Hematopoietic multipotent progenitor cell treated with erythropoietin and hydrocortisone succinate and interleukin-3 and kit ligand, for 15 days (in vitro differentiated cells): ENCODE measurements around the gene CHMP1A.

Experiments
- DNase-seq: peaks from one replicate; pipeline ENCODE4 v3.0.0-alpha.2; 2015; ENCODE audit warnings: low spot score

Gene CHMP1A

DNA sequence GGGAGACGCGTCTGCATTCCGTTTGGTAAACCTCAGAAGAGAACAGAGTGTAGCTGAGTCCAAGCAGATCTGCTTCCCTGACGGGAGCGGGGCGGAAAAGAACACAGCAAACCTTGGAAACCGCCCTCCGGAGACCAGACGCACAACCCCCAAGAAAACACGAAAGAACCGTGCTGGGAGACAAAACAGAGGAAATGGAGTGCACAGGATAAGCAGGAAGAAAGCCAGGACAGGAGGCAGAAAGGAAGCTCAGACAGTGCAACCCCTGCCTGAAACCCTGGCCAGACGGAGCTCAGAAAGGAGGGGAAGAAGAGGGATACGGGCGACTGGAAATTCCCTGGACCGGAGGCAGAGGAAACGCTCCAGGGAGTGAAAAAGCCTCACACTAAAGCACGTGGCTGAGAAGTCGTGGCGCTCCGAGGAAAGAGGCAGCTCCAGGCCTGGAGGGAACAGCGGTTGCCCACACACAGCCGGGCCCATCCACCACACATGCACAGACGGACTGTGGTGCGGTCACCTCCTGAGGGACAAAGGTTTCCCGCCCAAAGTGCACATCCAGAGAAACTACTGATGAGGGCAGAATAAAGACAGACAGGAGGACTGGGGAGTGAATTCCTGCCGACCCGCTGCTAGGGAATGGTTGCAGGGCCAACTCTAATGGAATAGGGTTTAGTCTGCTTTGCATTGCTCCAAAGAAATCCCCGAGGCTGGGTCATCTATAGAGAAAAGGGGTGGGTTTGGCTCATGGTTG is 33.8 kb downstream of the CHMP1A start:
- no peak for DNase-seq

DNA sequence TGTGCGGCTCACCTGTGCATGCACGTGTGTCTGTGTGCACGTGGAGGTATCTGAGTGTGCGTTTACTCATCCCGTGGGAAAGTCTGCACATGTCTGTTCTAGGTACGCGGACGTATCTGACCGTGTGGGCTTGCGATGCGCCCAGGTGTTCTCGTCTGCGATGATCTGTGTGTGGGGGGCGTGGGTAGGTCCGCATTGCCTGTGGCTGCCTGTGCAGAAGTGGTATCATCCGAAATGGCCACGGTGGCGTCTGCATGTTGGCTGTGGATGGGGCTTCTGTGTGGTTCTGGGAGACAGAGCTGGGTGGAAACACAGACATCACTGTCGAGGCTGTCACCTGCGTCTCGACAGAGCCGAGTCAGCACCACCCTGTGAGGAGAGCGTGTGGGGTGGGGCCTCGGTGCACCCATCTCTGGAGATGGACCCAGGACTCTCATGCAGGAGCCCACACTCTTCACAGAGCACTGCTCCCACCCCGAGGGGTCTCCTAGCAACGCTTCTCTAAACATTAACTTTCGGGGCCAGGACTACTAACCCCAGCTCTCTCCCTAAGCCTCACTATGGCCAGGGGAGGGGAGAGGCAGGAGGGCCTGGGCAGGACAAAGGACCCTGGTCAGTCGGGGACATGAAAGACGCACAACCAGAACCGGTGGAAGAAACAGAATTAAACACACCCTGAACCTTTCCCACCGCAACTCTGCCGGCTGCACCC is 35.7 kb downstream of the CHMP1A start:
- DNase-seq: no peak

DNA sequence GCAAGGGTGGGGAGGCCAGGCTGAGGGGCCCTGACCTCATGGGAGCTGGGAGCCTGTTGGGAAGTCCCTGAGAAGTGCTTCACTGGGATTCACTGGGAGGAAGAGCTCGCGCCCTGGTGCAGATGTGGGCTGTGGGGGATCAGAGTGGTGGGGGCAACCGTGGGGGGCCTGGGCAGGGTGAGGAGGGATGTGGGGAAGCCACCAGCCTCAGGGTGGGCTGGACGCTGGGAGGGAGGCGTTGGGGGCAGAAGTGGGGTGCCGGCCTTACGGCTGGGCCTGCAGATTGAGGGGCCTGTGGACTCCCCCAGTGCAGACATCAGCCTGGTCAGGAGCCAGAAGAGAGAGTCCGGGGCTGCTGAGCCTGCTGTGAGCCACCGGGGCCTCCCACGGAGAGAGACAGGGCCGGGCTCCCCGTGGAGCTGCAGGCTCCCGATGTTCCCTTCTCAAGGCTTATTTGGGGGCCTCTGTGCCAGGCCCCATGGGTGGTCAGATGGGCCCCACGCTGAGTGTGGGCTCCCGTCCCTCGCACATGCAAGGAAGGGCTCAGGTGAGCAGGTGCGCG is 36.3 kb downstream of the CHMP1A start:
- DNase-seq: no peak

DNA sequence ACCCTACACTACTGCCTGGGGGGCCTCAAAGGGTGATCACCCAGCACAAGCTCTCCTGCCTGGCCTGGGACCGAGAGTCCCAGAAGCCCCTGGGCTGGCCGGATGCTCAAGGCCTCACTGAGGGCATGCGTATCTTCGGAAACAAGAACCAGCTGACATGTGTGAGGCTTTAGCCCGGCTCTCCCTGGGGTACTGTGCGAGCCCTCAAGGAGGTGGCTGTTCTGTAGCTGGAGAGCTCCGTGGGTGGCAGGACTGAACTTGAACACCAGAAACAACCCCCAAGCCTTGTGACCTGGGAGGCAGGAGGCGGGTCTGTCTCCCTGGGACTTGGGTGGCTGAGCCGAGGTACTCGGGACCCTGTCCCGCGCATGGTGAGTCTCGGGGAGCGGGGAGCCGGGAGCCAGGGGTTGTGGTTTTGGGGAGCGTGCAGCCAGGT is 37.1 kb downstream of the CHMP1A start:
- DNase-seq: no peak

DNA sequence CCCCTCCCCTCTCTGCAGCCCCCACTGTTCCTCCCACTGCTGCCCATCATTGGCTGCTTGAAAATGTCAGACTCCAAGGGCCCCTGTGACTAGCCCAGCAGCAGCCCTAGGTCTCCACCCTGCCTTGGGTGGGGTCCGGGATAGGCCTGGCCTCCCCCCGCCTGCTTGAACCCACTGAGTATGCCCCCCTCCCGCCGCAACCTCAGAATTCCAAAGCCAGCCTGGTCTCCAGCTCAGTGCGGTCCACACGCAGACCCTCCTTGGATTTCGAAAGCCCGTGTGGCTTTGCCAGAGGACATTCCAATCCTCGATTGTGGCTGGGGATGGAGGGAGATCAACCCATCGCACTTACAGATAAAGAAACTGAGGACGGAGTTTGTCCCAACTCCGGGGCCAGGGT is 37.7 kb downstream of the CHMP1A start:
- no peak for DNase-seq

DNA sequence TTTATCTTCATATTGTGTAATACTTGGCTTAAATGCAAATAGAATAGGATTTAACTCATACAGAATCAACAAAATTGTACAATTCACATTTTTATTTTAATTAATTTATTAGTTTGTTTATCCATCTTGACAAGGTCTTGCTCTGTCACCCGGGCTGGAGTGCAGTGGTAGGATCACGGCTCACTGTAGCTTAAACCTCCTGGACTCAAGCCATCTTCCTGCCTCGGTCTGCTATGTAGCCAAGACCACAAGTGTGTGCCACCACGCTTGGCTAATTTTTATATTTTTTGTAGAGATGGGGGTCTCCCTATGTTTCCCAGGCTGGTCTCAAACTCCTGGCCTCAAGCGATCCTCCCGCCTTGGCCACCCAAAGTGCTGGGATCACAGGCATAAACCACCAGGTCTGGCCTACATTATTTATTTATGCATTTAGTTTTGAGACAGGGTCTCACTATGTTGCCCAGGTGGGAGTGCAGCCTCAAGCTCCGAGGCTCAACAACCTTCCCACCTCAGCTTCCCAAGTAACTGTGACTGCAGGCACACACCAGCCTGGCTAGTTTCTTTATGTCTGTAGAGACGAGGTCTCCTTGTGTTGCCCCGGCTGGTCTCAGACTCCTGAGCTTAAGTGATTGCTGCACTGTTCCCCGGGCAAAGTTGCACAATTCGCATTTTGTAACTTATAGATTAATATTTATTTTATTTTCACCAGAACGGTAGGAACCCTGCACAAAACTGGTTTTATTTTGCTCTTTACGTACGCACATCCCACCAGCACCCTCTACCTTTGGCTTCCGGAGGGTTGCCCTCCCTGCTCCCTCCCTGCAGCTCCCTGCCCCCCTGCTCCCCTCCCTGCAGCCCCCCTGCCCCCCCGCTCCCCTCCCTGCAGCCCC is 39.2 kb downstream of the CHMP1A start:
- no peak for DNase-seq

DNA sequence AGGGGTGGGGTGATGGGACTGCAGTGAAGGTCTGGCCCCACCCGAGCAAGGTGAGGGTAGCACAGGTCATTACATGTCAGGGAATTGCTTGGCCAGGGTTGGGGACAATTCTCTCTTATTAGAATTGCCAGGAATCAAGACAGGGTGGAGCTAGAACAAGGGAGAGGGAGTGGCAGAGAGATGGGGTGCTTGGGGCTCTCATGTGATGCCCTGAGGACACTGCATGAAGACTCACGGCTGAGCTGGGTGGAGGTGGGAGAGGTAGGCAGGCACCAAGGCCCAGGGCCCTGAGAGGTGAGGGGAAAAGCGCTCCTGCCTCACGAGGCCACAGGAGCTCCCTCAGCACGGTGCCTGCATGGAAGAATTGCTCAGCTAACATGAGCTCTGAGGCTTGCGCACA is 40.5 kb downstream of the CHMP1A start:
- DNase-seq: no peak

DNA sequence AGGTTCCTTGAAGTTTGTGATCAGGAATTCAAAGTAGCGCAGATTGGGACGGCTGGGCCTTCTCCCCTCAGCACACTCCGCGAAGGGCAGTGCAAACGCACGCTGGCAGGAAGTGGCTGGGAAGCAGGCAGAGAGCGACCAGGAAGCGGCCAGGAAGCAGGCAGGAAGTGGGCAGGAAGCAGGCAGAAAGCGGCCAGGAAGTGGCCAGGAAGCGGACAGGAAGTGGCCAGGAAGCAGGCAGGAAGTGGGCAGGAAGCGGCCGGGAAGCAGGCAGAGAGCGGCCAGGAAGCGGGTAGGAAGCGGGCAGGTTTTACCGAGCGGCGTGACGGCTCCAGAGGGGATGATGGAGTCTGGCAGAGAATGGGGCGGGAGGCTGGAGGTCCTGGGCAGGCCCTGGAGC is 40.9 kb downstream of the CHMP1A start:
- DNase-seq: no peak

DNA sequence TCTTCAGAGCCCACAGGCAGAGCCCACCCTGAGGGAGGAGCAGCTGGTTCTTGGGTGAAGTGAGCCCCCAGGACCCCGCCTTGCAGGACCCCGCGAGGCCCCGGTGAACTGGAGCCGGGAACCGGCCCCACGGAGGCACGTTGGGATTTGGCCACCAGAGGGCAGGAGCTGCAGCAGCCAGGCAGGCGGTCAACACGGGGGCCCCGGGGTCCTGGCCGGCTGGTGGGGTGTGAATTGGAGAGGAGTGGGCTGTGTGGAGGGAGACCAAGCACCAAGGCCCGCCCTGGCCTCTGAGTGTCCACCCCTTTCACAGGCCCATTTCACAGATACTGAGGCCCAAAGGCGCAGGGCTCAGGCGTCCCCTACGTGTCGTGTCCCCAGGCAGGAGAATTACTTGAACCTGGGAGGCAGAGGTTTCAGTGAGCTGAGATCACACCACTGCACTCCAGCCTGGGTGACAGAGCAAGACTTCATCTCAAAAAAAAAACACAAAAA is 41.9 kb downstream of the CHMP1A start:
- DNase-seq: peak; percentile 23

DNA sequence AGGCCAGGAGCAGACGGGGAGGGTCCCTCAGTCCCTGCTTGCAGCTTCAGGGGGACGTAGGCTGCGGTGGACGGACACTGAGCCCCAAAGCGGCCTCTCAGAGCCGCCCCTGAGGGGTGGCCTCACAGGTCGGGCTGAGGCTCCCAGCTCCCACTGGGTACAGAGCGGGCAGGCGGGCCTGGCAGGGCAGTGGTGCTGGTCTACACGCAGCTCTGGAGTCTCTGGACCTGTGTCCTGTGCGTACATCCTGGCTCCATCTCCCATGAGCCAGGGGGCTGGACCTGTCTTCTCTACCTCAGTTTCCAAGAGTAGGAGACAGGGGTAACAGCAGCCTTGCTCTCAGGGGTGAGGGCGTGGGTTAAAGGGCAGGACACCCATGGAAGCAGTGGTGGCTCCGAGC is 42.3 kb downstream of the CHMP1A start:
- DNase-seq: no peak

DNA sequence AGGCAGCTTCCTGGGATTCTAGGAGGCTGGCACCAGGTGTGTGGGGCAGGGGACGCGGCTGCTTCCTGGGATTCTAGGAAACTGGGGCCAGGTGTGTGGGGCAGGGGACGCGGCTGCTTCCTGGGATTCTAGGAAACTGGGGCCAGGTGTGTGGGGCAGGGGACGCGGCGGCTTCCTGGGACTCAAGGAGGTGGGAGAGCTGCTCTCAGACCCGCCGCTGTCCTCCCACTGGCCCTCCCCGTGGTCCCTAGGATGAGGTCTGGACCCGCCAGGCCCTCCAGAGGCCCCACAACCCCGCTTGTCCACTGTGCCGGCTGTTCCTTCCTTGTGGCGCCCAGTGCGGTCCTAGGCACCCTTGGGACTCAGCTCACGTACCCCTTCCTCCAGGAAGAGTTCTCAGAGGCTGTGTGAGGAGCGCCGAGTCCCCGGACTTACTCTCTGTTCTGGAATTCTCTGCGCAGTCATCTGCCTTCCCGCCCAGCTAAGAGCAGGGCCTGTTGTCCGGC is 43.5 kb downstream of the CHMP1A start:
- DNase-seq: no peak

DNA sequence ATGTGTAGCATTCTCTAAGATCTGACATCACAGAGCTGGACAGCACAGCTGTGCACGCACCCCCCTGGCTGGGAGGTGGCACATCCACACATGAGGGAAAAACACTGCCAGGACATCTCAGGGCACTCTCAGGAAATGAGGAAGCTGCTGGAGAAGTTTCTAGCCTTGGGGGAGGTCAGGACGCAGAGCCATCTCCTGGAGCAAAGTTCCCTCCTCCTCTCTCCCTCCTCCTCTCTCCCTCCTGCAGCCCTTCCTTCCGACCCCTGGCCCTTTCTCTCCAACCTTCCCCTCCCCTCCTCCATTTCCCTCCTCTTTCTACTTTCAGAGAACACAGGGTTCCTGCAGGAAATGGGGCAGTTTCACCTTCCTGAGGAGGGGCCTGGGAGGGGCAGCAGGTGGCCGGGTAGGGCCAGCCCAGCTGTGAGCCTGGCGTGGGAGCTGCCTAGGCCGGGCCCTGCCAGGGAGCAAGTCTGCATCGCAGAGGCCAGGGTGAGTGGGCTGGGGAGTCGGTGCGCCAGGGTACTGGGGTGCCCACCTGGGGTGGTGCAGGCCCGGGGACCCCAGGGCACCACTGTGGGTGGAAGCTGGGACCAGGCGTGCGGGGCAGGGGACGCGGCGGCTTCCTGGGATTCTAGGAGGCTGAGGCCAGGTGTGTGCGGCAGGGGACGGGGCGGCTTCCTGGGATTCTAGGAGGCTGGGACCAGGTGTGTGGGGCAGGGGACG is 44.1 kb downstream of the CHMP1A start, which contains the start of gene DPEP1:
TSS of gene DPEP1 (plus strand) at position 412 of the 723 bp plus-strand sequence. CDS start 16,769 bp downstream, outside the sequence.
- no peak for DNase-seq

DNA sequence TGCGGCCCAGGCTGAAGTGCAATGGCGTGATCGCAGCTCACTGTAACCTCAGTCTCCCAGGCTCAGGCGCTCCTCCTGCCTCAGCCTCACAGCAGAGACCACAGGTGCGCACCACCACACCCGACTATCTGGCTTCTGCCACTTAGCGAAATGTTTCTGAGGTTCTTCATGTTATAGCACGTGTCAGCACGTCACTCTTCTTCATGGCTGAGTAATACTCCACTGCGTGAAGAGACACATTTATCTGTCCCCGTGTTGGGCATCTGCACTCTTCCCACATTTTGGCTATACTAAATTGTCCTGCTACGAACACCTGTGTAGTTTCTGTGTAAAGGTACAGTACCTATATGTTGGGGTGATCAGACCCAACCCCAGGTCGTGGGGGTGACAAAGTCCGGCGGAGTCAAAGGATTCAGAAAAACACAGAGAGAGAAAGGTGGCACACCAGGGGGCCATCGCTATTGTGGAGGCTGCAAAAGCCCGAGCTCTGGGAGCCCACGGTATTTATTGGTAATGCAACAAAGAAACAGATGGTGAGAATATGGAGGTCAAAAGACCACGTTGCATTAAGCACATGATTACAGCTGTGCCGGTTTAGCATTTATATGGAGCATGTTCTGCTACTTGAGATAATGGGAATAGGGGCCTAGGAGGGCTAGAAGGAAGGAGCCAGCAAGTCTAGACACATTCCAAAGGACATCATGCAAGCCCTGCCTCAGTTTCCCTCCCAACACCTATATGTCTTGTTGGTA is 44.9 kb downstream of the CHMP1A start:
- DNase-seq: no peak

DNA sequence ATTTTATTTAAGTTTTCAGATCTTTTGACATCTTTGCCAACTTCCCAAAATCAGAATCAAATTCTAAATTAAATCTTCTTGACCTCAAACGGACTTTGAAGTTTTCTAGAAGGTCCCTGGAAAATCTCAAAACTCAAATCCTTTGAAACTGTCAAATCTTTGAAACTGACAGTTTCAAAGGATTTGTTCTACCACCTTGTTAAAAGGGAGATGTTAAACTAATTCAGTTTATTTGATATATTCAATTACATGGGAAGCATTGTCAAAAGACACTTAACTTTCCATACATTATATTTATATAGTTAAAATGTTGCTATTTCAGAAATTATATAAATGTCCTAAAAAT is 47.4 kb downstream of the CHMP1A start:
- no peak for DNase-seq

DNA sequence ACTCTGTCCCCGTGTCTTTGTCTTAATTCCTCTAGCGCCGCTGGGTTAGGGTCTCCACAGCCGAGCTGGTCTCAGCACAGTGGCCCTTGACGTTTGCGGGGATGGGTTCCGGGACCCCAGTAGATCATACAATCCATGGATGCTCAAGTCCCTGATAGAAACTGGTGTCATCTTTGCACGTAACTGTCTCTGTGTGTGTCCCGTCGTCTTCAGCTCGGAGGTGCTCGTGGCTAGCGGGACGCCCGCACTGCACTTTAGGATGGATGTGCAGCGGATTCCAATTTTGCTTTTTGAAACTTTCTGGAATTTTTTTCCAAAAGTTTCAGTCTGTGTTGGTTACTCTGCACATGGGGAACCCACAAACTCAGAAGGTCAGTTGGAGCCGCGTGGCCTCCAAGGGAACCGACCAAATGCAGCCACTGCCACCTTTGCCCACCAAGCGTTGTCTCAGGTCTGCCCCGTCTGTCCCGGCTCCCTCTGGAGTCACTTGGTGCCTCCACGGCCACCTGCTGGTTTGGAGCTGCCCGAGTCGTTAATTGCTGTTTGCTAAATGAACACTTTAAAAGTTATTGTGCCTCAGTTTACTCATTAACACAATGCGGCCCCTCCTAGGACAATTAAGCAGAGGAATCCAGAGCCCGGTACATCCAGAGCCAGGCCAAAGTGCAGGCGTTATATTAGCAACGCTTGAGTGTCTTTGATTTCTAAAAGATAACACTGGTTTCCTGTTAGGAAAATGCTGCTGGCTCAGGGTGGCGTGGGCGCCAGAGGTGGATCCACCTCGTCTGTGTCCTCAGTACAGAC is 49.4 kb downstream of the CHMP1A start:
- no peak for DNase-seq

DNA sequence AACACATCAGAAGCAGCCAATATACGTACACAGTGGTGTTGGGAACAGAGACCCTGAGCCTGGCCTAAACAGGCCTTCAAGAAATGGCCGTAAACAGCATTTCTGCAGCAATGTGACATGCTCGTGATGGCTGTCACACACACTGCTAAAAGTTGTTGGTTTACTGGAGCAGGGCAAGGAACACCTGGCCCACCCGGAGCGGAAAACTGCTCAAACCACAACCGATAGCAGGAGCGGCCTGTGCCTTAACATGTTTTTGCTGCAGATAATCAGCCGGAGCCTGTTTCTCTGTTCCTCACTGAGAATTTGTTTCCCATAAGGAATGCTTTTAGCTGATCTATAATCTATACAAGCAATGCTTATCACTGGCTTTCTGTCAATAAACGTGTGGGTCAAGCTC is 50.1 kb downstream of the CHMP1A start:
- DNase-seq: no peak

DNA sequence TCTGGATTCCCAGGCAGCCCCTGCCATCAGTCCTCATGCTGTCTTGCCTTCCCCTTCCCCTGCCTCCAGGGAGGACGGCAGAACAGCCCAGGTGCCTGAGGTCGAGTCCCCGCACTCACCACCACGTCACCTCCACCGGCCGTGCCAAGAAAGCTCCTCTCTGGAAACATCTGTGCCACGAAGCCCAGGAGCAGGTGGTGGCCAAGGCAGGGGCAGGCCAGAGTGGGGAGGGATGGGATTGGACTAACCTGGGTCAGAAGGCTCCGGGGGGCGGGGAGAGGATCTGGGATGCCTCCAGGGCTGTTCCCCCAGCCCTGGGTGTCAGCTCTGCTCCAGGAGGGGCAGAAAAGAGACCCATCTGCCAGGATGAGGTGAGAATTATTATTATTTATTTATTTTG is 51.5 kb downstream of the CHMP1A start:
- no peak for DNase-seq

DNA sequence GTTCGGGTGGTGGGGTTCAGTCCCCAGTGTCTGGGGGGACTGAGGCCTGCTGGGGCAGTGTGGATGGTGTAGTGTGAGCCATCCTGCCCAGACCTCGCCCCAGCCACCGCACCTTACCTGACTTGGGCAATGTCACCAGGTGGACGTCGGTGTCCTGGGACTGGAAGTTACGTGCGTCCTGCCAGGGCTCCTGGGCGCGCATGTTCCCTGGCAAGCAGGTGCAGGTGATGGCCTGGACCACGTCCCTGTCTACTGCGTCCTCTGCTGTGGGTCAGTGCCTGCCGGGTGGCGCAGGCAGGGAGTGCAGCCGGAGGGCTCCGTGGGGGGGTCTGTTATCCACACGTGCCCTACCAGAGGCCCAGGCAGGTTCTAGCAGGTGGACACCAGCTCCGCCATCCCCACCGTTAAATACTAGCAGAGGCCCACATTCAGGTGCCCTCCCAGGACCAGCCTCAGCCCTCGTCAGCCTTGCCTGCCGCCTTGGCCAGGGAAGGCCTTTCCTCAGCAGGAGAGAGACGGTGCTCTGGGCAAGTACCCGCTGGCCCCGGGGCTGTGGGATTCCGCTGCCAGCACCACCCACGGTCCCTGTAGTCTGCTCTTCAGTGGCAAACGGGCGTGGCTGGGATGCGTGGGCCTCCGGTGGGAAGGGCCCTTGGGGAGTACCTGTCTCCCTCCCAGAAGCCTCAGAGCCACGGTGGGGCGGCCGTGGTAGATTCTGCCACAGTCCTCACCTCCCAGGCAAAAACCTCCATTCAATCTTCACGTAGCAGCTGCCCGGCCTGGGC is 52.1 kb downstream of the CHMP1A start:
- DNase-seq: no peak

DNA sequence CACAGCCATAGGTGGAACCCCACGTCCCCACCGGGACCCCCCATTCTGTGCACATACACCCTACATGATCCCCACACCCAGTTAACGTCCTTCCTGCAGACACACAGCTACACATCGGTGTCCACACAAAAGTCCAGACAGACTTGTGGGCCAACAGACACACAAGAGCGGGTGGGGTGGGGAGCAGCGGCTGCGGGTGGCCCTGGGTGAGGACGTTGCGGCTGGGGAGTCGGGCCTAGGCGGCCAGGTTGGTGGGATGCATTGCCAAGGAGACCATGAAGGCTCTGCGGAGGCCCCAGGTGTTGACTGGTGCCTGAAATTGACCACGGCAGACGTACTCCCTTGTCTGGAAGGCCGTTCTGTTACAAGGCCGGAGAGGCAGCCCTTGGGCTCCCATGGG is 52.7 kb downstream of the CHMP1A start:
- no peak for DNase-seq
